HEK293 (cell line): Measurements from ENCODE around the gene SBSN.

ENCODE experiments used
- CTCF ChIP-seq: fragments of 450-650 bp; formaldehyde crosslinking; IDR thresholded peaks from 2 replicates; pipeline ENCODE4 v1.5.1; 2016; ENCODE audit warnings: missing biosample characterization, missing genetic modification characterization
- REPIN1 ChIP-seq: fragments of 450-650 bp; formaldehyde crosslinking; IDR thresholded peaks from 2 replicates; pipeline ENCODE4 v1.5.1; 2017; ENCODE audit warnings: missing biosample characterization, missing genetic modification characterization, low read depth
- REST ChIP-seq: fragments of 450-650 bp; formaldehyde crosslinking; IDR thresholded peaks from 2 replicates; pipeline ENCODE4 v1.5.1; 2016; ENCODE audit warnings: missing biosample characterization, missing genetic modification characterization
- ZNF133 ChIP-seq: fragments of 450-650 bp; formaldehyde crosslinking; IDR thresholded peaks from 2 replicates; pipeline ENCODE4 v1.5.1; 2016; ENCODE audit warnings: missing biosample characterization, missing genetic modification characterization
- ZNF274 ChIP-seq, 2 experiments: fragments of 200-500 bp in 1 of 2; fragments of 450-650 bp in 1 of 2; sonication (Bioruptor generic) in 1 of 2; formaldehyde crosslinking in 1 of 2; IDR thresholded peaks; 2 replicates each; pipeline versions ENCODE4 v1.5.1 to v1.6.1; 2014 to 2016; ENCODE audit warnings: borderline replicate concordance in 1 of 2, inconsistent platforms in 1 of 2, low read length in 1 of 2, missing biosample characterization in 1 of 2, missing genetic modification characterization in 1 of 2
- ZNF341 ChIP-seq: fragments of 450-650 bp; formaldehyde crosslinking; IDR thresholded peaks from 2 replicates; pipeline ENCODE4; 2016; ENCODE audit warnings: low read depth, missing biosample characterization, missing genetic modification characterization
- ZNF350 ChIP-seq: fragments of 450-650 bp; formaldehyde crosslinking; IDR thresholded peaks from 2 replicates; pipeline ENCODE4 v1.5.0; 2017; ENCODE audit warnings: missing biosample characterization, mild to moderate bottlenecking, missing genetic modification characterization
- ZNF549 ChIP-seq: fragments of 450-650 bp; IDR thresholded peaks from 2 replicates; pipeline ENCODE4 v1.5.1; 2018; ENCODE audit warnings: missing biosample characterization, missing genetic modification characterization, mild to moderate bottlenecking, inconsistent platforms, moderate library complexity
- ZNF639 ChIP-seq: fragments of 450-650 bp; formaldehyde crosslinking; IDR thresholded peaks from 2 replicates; pipeline ENCODE4 v1.5.1; 2016; ENCODE audit warnings: missing biosample characterization, missing genetic modification characterization
- ZSCAN23 ChIP-seq: fragments of 450-650 bp; formaldehyde crosslinking; IDR thresholded peaks from 2 replicates; pipeline ENCODE4 v1.5.1; 2016; ENCODE audit warnings: missing biosample characterization, missing genetic modification characterization
- TF ChIP-seq, protein P1 (sequence below): fragments of 450-650 bp; formaldehyde crosslinking; optimal IDR thresholded peaks from 2 replicates; pipeline ENCODE3; 2016; ENCODE audit warnings: missing biosample characterization, mild to moderate bottlenecking, missing genetic modification characterization

- TF ChIP-seq ZSCAN23 (tag by site-specific recombination) (no peak), ZNF274 (IDR thresholded peaks at IDR 0.05; ENCODE audit: low read length) (no peak), ZNF274 (tag by site-specific recombination; IDR thresholded peaks at IDR 0.05; ENCODE audit: borderline replicate concordance) (no peak), CTCF (tag by site-specific recombination) (no peak), REST (tag by site-specific recombination) (no peak), ZNF341 (tag by site-specific recombination) (no peak), ZNF639 (no peak), ZNF133 (tag by site-specific recombination) (no peak), REPIN1 (tag by site-specific recombination) (no peak), ZNF350 (tag by site-specific recombination) (no peak), ZNF549 (tag by site-specific recombination) (no peak)
- TF ChIP-seq, protein P1, sequence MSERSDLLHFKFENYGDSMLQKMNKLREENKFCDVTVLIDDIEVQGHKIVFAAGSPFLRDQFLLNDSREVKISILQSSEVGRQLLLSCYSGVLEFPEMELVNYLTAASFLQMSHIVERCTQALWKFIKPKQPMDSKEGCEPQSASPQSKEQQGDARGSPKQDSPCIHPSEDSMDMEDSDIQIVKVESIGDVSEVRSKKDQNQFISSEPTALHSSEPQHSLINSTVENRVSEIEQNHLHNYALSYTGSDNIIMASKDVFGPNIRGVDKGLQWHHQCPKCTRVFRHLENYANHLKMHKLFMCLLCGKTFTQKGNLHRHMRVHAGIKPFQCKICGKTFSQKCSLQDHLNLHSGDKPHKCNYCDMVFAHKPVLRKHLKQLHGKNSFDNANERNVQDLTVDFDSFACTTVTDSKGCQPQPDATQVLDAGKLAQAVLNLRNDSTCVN (tag by site-specific recombination) = no peak
Measured at GRCh38 chr19:35549879-35550523, 21.9 kb upstream of the SBSN start.
